ENCODE results near the gene DNAAF1. TPM values are rescaled to one million over a fixed set of nuclear protein-coding genes. Genes with fewer than 3 reads are reported as not detected.

Gene DNAAF1
- total RNA-seq, 4 donors from 2014 or later = 0.20 to 1.1 (median 0.90) TPM; not detected in 1

- Histone ChIP-seq H3K4me3 (no peak overlapping the region), H3K9me3 (no peaks in the 10 kb centered on the region), H3K27me3 (no peaks in the 10 kb centered on the region), H3K36me3 (peaks cover 0 to 30% (median 0%) of the 10 kb centered on the region in 3 donors), H3K4me1 (peaks cover 0 to 14% (median 4%) of the 10 kb centered on the region in 4 donors), H3K27ac (no peak overlapping the region)
- no peak for TF ChIP-seq EP300 (IDR thresholded peaks at IDR 0.05)
- TF ChIP-seq POLR2A (IDR thresholded peaks at IDR 0.05) = no peak
- TF ChIP-seq CTCF (IDR thresholded peaks at IDR 0.05) = no peak
- DNase-seq (ENCODE audit: low spot score in 2 of 2) = no peak
- 88 to 91% methylated on average over 10 of the region's 10 CpGs for WGBS, 2 donors
Measured at GRCh38 chr16:84121007-84121406, 24.1 kb upstream of the DNAAF1 start.

- Histone ChIP-seq H3K4me1 (no peaks in the 10 kb centered on the region), H3K27me3 (no peaks in the 10 kb centered on the region), H3K36me3 (peaks cover 0 to 52% (median 3%) of the 10 kb centered on the region in 3 donors), H3K27ac (no peak overlapping the region), H3K4me3 (no peak overlapping the region), H3K9me3 (no peaks in the 10 kb centered on the region)
- no peak for DNase-seq (ENCODE audit: low spot score in 2 of 2)
- WGBS, 2 donors = 91 to 94% methylated on average over 7 of the region's 7 CpGs
- TF ChIP-seq POLR2A (IDR thresholded peaks at IDR 0.05) (no peak), CTCF (IDR thresholded peaks at IDR 0.05) (no peak), EP300 (IDR thresholded peaks at IDR 0.05) (no peak)
Measured at GRCh38 chr16:84124257-84125073, 20.6 kb upstream of the DNAAF1 start.

GRCh38 chr16:84131117-84131516, 14.0 kb upstream of the DNAAF1 start:
- Histone ChIP-seq H3K4me1 (peaks cover 0 to 7% (median 0%) of the 10 kb centered on the region in 4 donors), H3K27me3 (no peaks in the 10 kb centered on the region), H3K4me3 (no peak overlapping the region), H3K36me3 (peaks cover 0 to 38% (median 8%) of the 10 kb centered on the region in 3 donors), H3K9me3 (no peaks in the 10 kb centered on the region), H3K27ac (no peak overlapping the region)
- TF ChIP-seq POLR2A (IDR thresholded peaks at IDR 0.05) = no peak
- no peak for TF ChIP-seq EP300 (IDR thresholded peaks at IDR 0.05)
- TF ChIP-seq CTCF (IDR thresholded peaks at IDR 0.05) = no peak
- no peak for DNase-seq (ENCODE audit: low spot score in 2 of 2)
- 83 to 84% methylated on average over 5 of the region's 5 CpGs for WGBS, 2 donors

- no peak overlapping the region for H3K4me3 ChIP-seq
- H3K4me1 ChIP-seq = peaks cover 0 to 10% (median 0%) of the 10 kb centered on the region in 4 donors
- no peaks in the 10 kb centered on the region for H3K9me3 ChIP-seq
- H3K36me3 ChIP-seq = peaks cover 0 to 34% (median 8%) of the 10 kb centered on the region in 3 donors
- DNase-seq (ENCODE audit: low spot score in 2 of 2) = no peak
- WGBS, 2 donors = 72 to 80% methylated on average over 7 of the region's 7 CpGs
- no peak overlapping the region for H3K27ac ChIP-seq
- no peak for TF ChIP-seq CTCF (IDR thresholded peaks at IDR 0.05)
- no peak for TF ChIP-seq POLR2A (IDR thresholded peaks at IDR 0.05)
- TF ChIP-seq EP300 (IDR thresholded peaks at IDR 0.05) = no peak
- H3K27me3 ChIP-seq = no peaks in the 10 kb centered on the region
Measured at GRCh38 chr16:84132527-84133285, 12.4 kb upstream of the DNAAF1 start.

Measured in tibial nerve (tissue), 4 donors.